GM19397 (cell line): ENCODE measurements around the gene MRPL44.
A peak's percentile ranks its signal among the peaks of the same experiment; 100 is the strongest.

Experiments used
- ATAC-seq: cut with Tn5 transposase; IDR thresholded peaks from one replicate; pipeline ENCODE4 v1.9.1; 2021; ENCODE audit warnings: mild to moderate bottlenecking, moderate library complexity; ENCODE audit not compliant: unreplicated experiment

Gene MRPL44

GRCh38 chr2:223935459-223936125 is 21.7 kb upstream of the MRPL44 start:
- no peak for ATAC-seq

GRCh38 chr2:223936862-223937326 is 20.4 kb upstream of the MRPL44 start:
- ATAC-seq: no peak

GRCh38 chr2:223937535-223937934 is 19.7 kb upstream of the MRPL44 start:
- ATAC-seq: no peak

GRCh38 chr2:223939438-223939837 is 17.8 kb upstream of the MRPL44 start:
- peak; percentile 38 for ATAC-seq

- peak; percentile 22 for ATAC-seq
Observed at GRCh38 chr2:223941579-223942277, 15.5 kb upstream of the MRPL44 start.

GRCh38 chr2:223943135-223943534 is 14.1 kb upstream of the MRPL44 start:
- ATAC-seq: no peak

DNA sequence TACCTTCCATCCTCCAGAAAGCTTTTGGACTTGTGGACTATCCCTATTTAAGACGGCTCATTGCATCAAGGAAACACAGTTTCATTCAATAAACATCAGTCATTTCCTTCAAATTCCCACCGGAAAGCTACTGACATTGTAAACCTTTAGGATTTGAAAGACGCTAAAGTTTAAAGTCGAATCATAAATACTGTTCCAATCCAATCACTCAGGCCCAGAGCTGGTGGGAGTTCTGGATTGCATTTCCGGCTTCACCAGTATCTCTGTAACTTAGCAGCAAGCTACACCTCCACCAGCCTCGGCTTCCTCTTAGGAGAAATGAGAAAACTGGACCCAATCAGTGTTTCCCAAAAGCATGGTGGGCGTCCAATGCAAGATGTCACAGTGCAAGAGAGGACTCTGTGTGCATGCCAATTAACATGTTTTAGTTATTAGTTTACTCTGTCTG is 13.7 kb upstream of the MRPL44 start:
- ATAC-seq: no peak

DNA sequence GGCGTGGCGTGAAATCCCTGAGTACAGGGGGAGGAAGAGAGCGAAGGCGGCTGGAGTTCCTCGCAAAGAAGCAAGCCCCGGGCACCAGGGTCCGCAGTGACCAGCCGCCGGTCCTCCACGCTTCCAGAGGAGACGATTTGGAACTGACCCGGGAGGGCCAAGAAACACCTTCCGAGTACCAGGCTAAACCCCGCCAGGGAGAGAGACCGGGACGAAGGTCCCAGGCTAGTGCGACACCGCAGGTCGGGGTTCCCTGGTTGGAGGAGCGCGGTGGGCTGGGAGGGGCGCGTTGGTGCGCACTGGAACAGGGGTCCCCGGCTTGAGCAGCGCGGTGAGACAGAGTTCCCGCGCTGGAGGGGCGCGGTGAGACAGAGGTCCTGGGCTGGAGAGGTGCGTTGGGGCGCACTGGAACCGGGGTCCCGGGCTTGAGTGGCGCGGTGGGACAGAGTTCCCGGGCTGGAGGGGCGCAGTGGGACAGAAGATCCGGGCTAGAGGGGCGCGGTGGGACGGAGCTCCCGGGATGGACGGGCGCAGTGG is 13.0 kb upstream of the MRPL44 start:
- no peak for ATAC-seq

DNA sequence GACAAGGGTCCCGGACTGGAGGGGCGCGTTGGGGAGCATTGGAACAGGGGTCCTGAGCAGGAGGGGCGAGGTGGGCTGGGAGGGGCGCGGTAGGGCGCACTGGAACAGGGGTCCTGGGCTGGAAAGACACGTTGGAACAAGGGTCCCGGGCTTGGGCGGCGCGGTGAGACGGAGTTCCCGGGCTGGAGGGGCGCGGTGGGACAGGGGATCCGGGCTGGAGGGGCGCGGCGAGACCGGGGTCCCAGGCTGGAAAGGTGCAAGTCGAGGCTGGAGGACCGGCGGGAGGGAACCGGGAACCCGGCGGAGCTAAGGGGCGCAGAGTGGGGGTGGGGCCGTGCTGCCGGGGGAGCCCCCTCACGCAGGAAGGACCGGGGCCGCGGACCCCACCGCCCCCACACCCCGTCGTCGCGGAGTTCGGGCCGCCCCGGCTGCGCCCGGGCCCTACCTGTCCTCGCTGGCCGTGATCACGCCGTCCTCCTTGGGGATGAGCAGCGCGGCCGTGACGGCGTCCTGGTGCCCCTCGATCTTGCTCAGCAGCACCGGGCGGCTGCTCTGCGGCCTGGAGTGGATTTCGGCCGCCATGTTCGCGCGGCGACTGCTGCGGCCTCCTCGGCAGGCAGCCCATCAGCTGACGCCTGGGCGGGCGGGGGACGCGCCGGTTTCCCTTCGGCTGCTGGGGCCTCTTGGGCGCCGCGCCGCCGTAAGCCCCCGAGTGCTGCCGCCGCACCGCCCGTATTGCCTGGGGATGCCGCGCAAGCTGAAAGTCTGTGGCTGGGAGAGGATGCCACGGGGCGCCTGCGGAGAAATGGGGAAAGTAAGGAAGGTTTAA is 12.3 kb upstream of the MRPL44 start, which contains the start of gene WDFY1:
TSS of gene WDFY1 (minus strand) at position 633 of the 829 bp plus-strand sequence. CDS start at position 582, 51 bp downstream.
- peak; percentile 88 for ATAC-seq

GRCh38 chr2:223945755-223946154 is 11.5 kb upstream of the MRPL44 start:
- no peak for ATAC-seq

GRCh38 chr2:223947711-223948205 is 9.5 kb upstream of the MRPL44 start:
- ATAC-seq: no peak

DNA sequence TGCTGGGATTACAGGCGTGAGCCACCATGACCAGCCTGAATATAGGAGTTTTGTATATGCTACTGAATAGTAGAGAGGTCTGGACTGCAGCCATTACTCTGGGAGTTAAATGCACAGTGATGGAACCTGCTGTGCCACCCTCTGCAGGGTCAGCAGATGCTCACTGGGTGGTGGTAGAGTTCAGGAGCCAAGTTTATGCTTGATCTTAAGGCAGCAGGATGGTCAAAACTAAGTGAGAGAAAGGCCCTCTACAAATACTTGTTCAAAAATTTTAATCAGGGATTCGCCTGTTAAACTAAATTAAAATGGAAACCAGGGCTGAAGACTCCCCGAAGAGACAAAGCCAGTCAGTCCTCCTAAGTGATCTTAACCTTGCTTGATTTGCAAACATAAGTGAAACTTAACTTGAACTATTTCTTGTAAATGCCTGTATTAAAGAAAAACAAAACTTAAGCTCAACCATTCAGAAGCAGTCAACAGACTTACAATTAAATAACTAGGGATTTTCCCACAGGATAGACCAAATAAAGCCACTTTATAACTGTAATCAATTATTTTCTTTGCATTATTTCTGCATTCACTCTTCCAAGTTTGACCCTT is 7.9 kb upstream of the MRPL44 start:
- ATAC-seq: no peak

GRCh38 chr2:223950448-223951347 is 6.6 kb upstream of the MRPL44 start:
- ATAC-seq: no peak

- ATAC-seq: peak; percentile 56
Observed at GRCh38 chr2:223952280-223952968, 4.8 kb upstream of the MRPL44 start.

DNA sequence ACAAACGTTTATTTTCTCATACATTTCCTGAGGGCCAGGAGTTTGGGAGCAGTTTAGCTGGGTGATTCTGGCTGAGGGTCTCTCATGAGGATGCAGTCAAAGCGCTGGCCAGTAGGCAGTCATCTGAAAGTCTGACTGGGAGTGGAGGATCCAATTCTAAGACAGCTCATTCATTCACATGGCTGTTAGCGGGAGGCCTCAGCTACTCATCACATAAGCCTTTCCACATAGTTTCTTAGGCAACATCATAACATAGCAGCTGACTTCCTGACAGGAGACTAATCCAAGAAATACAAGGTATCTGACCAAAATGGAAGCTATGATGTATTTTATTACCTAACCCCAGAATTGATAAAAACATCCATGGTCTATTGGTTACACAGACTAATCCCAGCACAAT is 2.9 kb upstream of the MRPL44 start:
- no peak for ATAC-seq

GRCh38 chr2:223956300-223956699 is 963 bp upstream of the MRPL44 start:
- ATAC-seq: no peak

DNA sequence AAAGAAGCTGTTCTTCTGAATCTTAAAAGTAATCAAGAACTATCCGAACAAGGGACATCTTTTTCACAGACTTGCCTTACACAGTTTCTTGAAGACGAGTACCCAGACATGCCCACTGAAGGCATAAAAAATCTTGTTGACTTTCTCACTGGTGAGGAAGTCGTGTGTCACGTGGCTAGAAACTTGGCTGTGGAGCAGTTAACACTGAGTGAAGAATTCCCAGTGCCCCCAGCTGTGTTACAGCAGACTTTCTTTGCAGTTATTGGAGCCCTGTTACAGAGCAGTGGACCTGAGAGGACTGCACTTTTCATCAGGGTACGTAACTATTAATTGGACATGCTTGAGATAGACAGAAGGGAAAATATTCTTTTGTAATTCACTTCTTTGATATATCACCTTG is 2.4 kb downstream of the MRPL44 start:
- no peak for ATAC-seq

GRCh38 chr2:223967981-223968380 is 10.7 kb downstream of the MRPL44 start:
- ATAC-seq: no peak

GRCh38 chr2:223969315-223969714 is 12.1 kb downstream of the MRPL44 start:
- ATAC-seq: no peak
